HTERT RPE-1 (cell line): ENCODE data around the gene WDR90.

Experiments
- in situ Hi-C: fragments of 300-500 bp; cut with MboI; formaldehyde crosslinking; loops from 4 replicates; pipeline ENCODE4 v1.14.3; 2020; ENCODE audit warnings: low sequenced_read_pairs

The WDR90 gene

GRCh38 chr16:648781-649589 is at the start of gene WDR90:
Gene WDR90 (plus strand): TSS chr16:649365. CDS start chr16:649417, 52 bp downstream.
- in situ Hi-C loops: no loop called here

GRCh38 chr16:600781-601180 is 48.4 kb upstream of the WDR90 start:
- in situ Hi-C loops: no loop called here

- in situ Hi-C loops: no loop called here
Measured at GRCh38 chr16:603933-604332, 45.2 kb upstream of the WDR90 start.

- in situ Hi-C loops: no loop called here
Measured at GRCh38 chr16:606656-607307, 42.4 kb upstream of the WDR90 start.

- in situ Hi-C loops: no loop called here
Measured at GRCh38 chr16:608019-608418, 41.1 kb upstream of the WDR90 start.

- in situ Hi-C loops: no loop called here
Measured at GRCh38 chr16:609316-609715, 39.8 kb upstream of the WDR90 start.

- in situ Hi-C loops: no loop called here
Measured at GRCh38 chr16:609984-610383, 39.2 kb upstream of the WDR90 start.

- in situ Hi-C loops: no loop called here
Measured at GRCh38 chr16:610513-611381, 38.4 kb upstream of the WDR90 start.

- in situ Hi-C loops: no loop called here
Measured at GRCh38 chr16:615122-615521, 34.0 kb upstream of the WDR90 start.

- in situ Hi-C loops: no loop called here
Measured at GRCh38 chr16:616733-617586, 32.2 kb upstream of the WDR90 start.

- in situ Hi-C loops: no loop called here
Measured at GRCh38 chr16:617855-618254, 31.3 kb upstream of the WDR90 start.

GRCh38 chr16:619476-620100 is 29.6 kb upstream of the WDR90 start:
- in situ Hi-C loops: no loop called here

- in situ Hi-C loops: no loop called here
Measured at GRCh38 chr16:620700-621525, 28.3 kb upstream of the WDR90 start.

- in situ Hi-C loops: no loop called here
Measured at GRCh38 chr16:621526-622105, 27.5 kb upstream of the WDR90 start.

GRCh38 chr16:622920-623280 is 26.3 kb upstream of the WDR90 start:
- in situ Hi-C loops: no loop called here

- in situ Hi-C loops: no loop called here
Measured at GRCh38 chr16:624526-625070, 24.6 kb upstream of the WDR90 start.

- in situ Hi-C loops: no loop called here
Measured at GRCh38 chr16:625117-625976, 23.8 kb upstream of the WDR90 start.
